ENCODE measurements around the gene ANP32E. TPM values are rescaled to one million over a fixed set of nuclear protein-coding genes. Genes with fewer than 3 reads are reported as not detected.

ANP32E gene
- total RNA-seq, 1 donor = 13.8 TPM

GRCh38 chr1:150256554-150257341, 20.8 kb upstream of the ANP32E start:
- H2AFZ ChIP-seq (ENCODE audit: low read length) = peak overlapping the region; percentile 77
- peak overlapping the region; percentile 40 for H3K4me3 ChIP-seq (ENCODE audit: insufficient read depth, low read length)
- no peaks in the 10 kb centered on the region for H3K9me3 ChIP-seq (ENCODE audit: low read depth, low read length)
- H3K79me2 ChIP-seq (ENCODE audit: insufficient read depth, low read length) = no peaks in the 10 kb centered on the region
- no peak for TF ChIP-seq CTCF (IDR thresholded peaks at IDR 0.05; ENCODE audit: extremely low read depth, low read depth, low read length)
- no peaks in the 10 kb centered on the region for H3K36me3 ChIP-seq (ENCODE audit: insufficient read depth, low read length)
- H3K27me3 ChIP-seq (ENCODE audit: insufficient read depth, low read length) = peaks cover 30% of the 10 kb centered on the region
- DNase-seq (ENCODE audit: insufficient read length, low spot score, missing footprints) = peak; percentile 69
- H3K4me2 ChIP-seq (ENCODE audit: insufficient read depth, low read length) = peak overlapping the region; percentile 79
- no peaks in the 10 kb centered on the region for H4K20me1 ChIP-seq (ENCODE audit: insufficient read depth, low read length)
- peaks cover 17% of the 10 kb centered on the region for H3K4me1 ChIP-seq (ENCODE audit: insufficient read depth, low read length)
- no peak overlapping the region for H3K27ac ChIP-seq (ENCODE audit: low read depth, low read length)

- TF ChIP-seq CTCF (IDR thresholded peaks at IDR 0.05; ENCODE audit: extremely low read depth, low read depth, low read length) = no peak
- Histone ChIP-seq H3K36me3 (ENCODE audit: insufficient read depth, low read length) (no peaks in the 10 kb centered on the region), H3K4me3 (ENCODE audit: insufficient read depth, low read length) (peak overlapping the region; percentile 40), H3K79me2 (ENCODE audit: insufficient read depth, low read length) (no peaks in the 10 kb centered on the region), H3K27me3 (ENCODE audit: insufficient read depth, low read length) (peaks cover 30% of the 10 kb centered on the region), H4K20me1 (ENCODE audit: insufficient read depth, low read length) (no peaks in the 10 kb centered on the region), H3K4me2 (ENCODE audit: insufficient read depth, low read length) (peak overlapping the region; percentile 79), H2AFZ (ENCODE audit: low read length) (peak overlapping the region; percentile 77), H3K4me1 (ENCODE audit: insufficient read depth, low read length) (peaks cover 17% of the 10 kb centered on the region), H3K27ac (ENCODE audit: low read depth, low read length) (no peak overlapping the region), H3K9me3 (ENCODE audit: low read depth, low read length) (no peaks in the 10 kb centered on the region)
- peak; percentile 61 for DNase-seq (ENCODE audit: insufficient read length, low spot score, missing footprints)
Measured at GRCh38 chr1:150256198-150256553, 20.3 kb upstream of the ANP32E start.

GRCh38 chr1:150249936-150250335, 14.0 kb upstream of the ANP32E start:
- peak; percentile 14 for DNase-seq (ENCODE audit: insufficient read length, low spot score, missing footprints)
- no peak overlapping the region for H2AFZ ChIP-seq (ENCODE audit: low read length)
- H3K9me3 ChIP-seq (ENCODE audit: low read depth, low read length) = no peaks in the 10 kb centered on the region
- H3K4me1 ChIP-seq (ENCODE audit: insufficient read depth, low read length) = no peaks in the 10 kb centered on the region
- no peak overlapping the region for H3K27ac ChIP-seq (ENCODE audit: low read depth, low read length)
- TF ChIP-seq CTCF (IDR thresholded peaks at IDR 0.05; ENCODE audit: extremely low read depth, low read depth, low read length) = no peak
- H3K79me2 ChIP-seq (ENCODE audit: insufficient read depth, low read length) = no peaks in the 10 kb centered on the region
- H3K4me2 ChIP-seq (ENCODE audit: insufficient read depth, low read length) = no peak overlapping the region
- no peaks in the 10 kb centered on the region for H3K27me3 ChIP-seq (ENCODE audit: insufficient read depth, low read length)
- H4K20me1 ChIP-seq (ENCODE audit: insufficient read depth, low read length) = no peaks in the 10 kb centered on the region
- no peak overlapping the region for H3K4me3 ChIP-seq (ENCODE audit: insufficient read depth, low read length)
- no peaks in the 10 kb centered on the region for H3K36me3 ChIP-seq (ENCODE audit: insufficient read depth, low read length)

- no peaks in the 10 kb centered on the region for H3K36me3 ChIP-seq (ENCODE audit: insufficient read depth, low read length)
- H3K4me1 ChIP-seq (ENCODE audit: insufficient read depth, low read length) = no peaks in the 10 kb centered on the region
- no peaks in the 10 kb centered on the region for H4K20me1 ChIP-seq (ENCODE audit: insufficient read depth, low read length)
- H3K4me2 ChIP-seq (ENCODE audit: insufficient read depth, low read length) = no peak overlapping the region
- no peak for DNase-seq (ENCODE audit: insufficient read length, low spot score, missing footprints)
- no peaks in the 10 kb centered on the region for H3K79me2 ChIP-seq (ENCODE audit: insufficient read depth, low read length)
- H2AFZ ChIP-seq (ENCODE audit: low read length) = no peak overlapping the region
- no peak for TF ChIP-seq CTCF (IDR thresholded peaks at IDR 0.05; ENCODE audit: extremely low read depth, low read depth, low read length)
- no peaks in the 10 kb centered on the region for H3K9me3 ChIP-seq (ENCODE audit: low read depth, low read length)
- no peak overlapping the region for H3K4me3 ChIP-seq (ENCODE audit: insufficient read depth, low read length)
- no peak overlapping the region for H3K27ac ChIP-seq (ENCODE audit: low read depth, low read length)
- no peaks in the 10 kb centered on the region for H3K27me3 ChIP-seq (ENCODE audit: insufficient read depth, low read length)
Measured at GRCh38 chr1:150243003-150243402, 7.1 kb upstream of the ANP32E start.

Data from osteoblast (primary cell).